ENCODE data around the gene CP. TPM values are rescaled to one million over a fixed set of nuclear protein-coding genes. Genes with fewer than 3 reads are reported as not detected.

Gene CP
- total RNA-seq = under 1 TPM in 1 of 5 experiments, not detected in 4; 0.69 TPM
- 1 to 10 TPM in 1 of 2 donors, under 1 TPM in 1; 0.43 to 1.3 TPM for polyA plus RNA-seq
- 0.67 reads per million for total RNA-seq

- CTCF ChIA-PET = no interaction called here
These were observed at the start of gene CP for GRCh38 chr3:149221783-149222517. TSS of gene CP (minus strand) at chr3:149221829. CDS start at chr3:149221792, 37 bp downstream.

DNA sequence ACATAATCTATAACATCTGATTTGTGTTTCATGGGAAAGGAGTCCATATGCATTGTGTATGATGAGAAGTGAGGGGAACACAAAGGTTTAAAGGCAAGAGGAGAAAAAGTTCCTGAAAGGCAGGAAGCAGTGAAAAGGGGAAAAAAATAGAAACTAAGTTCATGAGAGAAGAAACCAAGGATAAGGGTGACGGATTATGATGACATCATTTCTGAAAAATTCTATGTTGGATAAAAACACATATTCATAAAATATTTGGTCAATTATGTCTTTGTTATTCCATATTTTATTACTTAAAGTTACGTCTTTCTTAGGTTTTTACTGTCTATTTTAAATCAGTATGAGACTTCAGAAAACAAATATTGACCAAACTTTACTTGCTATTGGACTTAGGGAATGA, 48.6 kb upstream of the CP start:
- no peaks in the 10 kb centered on the region for H3K9me3 ChIP-seq (ENCODE audit: control insufficient read depth in 2 of 3, low read length in 3 of 3)
- Mint-ChIP-seq H3K4me3 (no peak overlapping the region), H3K36me3 (no peaks in the 10 kb centered on the region), H3K9me3 (no peaks in the 10 kb centered on the region), H3K4me1 (no peaks in the 10 kb centered on the region), H3K27me3 (peaks cover 0 to 15% (median 0%) of the 10 kb centered on the region in 5 donors), H3K27ac (no peak overlapping the region)
- CTCF ChIA-PET = interaction anchor here (5.9 kb wide), 1 partner anchor 148 kb away, joined by 77 read pairs; no protein-coding TSS in a partner anchor
- intact Hi-C loops (cut with micrococcal nuclease) = loop anchor here (5.0 to 10.0 kb wide), 2 partner anchors 408 to 545 kb away; partner anchors contain the start of gene RNF13 (in 1 of the 2)
- no peaks in the 10 kb centered on the region for H3K36me3 ChIP-seq (ENCODE audit: control insufficient read depth in 2 of 3, insufficient read depth in 3 of 3, low read length in 3 of 3)
- DNase-seq (no peak), ATAC-seq (no peak)
- POLR2A ChIA-PET = no interaction called here
- no peak overlapping the region for H3K27ac ChIP-seq (ENCODE audit: low read depth, low read length)
- no peaks in the 10 kb centered on the region for H3K27me3 ChIP-seq (ENCODE audit: control insufficient read depth in 2 of 2, insufficient read depth in 2 of 2, low read length in 2 of 2)
- no peaks in the 10 kb centered on the region for H3K4me1 ChIP-seq (ENCODE audit: control insufficient read depth in 2 of 2, insufficient read depth in 2 of 2, low read length in 2 of 2)
- no peak overlapping the region for H3K4me3 ChIP-seq (ENCODE audit: low read length)

More at GRCh38 chr3:149221783-149222517, at the start of gene CP:
- POLR2A ChIA-PET = no interaction called here
- Histone ChIP-seq H3K36me3 (ENCODE audit: control insufficient read depth in 2 of 3, insufficient read depth in 3 of 3, low read length in 3 of 3) (no peaks in the 10 kb centered on the region), H3K4me3 (ENCODE audit: low read length) (no peak within 1 kb of the TSS), H3K9me3 (ENCODE audit: control insufficient read depth in 2 of 3, low read length in 3 of 3) (no peaks in the 10 kb centered on the region), H3K4me1 (ENCODE audit: control insufficient read depth in 2 of 2, insufficient read depth in 2 of 2, low read length in 2 of 2) (peaks cover 0 to 7% of the 10 kb centered on the region in 2 donors), H3K27me3 (ENCODE audit: control insufficient read depth in 2 of 2, insufficient read depth in 2 of 2, low read length in 2 of 2) (no peaks in the 10 kb centered on the region), H3K27ac (ENCODE audit: low read depth, low read length) (no peak within 1 kb of the TSS)
- no peaks in the 10 kb centered on the region for H3K36me3 Mint-ChIP-seq
- peaks cover 0 to 10% (median 5%) of the 10 kb centered on the region in 5 donors for H3K27me3 Mint-ChIP-seq
- no peak within 1 kb of the TSS for H3K4me3 Mint-ChIP-seq
- peaks cover 14 to 32% (median 25%) of the 10 kb centered on the region in 7 donors for H3K4me1 Mint-ChIP-seq
- ATAC-seq (no peak), DNase-seq (no peak)
- no peak within 1 kb of the TSS for H3K27ac Mint-ChIP-seq
- H3K9me3 Mint-ChIP-seq = peaks cover 0 to 2% (median 0%) of the 10 kb centered on the region in 11 donors
- intact Hi-C loops (cut with micrococcal nuclease) = no loop called here

DNA sequence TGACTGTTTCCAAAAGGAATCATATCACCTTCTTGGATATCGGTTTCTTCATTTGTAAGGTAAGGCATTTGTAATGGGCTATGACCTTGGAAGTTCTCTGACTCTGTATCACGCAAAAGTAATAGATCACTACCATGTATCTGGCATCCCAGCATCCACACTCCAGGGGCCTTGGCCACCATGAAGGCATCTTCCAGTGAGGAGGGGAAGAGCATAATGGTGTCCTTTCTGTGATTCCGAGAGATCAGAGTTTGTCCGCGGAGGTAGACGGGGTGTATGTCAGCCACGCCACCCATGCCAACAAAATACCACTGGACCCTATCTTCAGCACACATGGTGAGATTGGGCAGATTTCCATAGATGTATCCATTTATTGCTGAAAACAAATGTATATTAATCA, 48.1 kb upstream of the CP start:
- Histone ChIP-seq H3K27ac (ENCODE audit: low read depth, low read length) (no peak overlapping the region), H3K4me1 (ENCODE audit: control insufficient read depth in 2 of 2, insufficient read depth in 2 of 2, low read length in 2 of 2) (no peaks in the 10 kb centered on the region), H3K9me3 (ENCODE audit: control insufficient read depth in 2 of 3, low read length in 3 of 3) (no peaks in the 10 kb centered on the region), H3K36me3 (ENCODE audit: control insufficient read depth in 2 of 3, insufficient read depth in 3 of 3, low read length in 3 of 3) (no peaks in the 10 kb centered on the region), H3K4me3 (ENCODE audit: low read length) (no peak overlapping the region), H3K27me3 (ENCODE audit: control insufficient read depth in 2 of 2, insufficient read depth in 2 of 2, low read length in 2 of 2) (no peaks in the 10 kb centered on the region)
- ATAC-seq = no peak
- H3K27ac Mint-ChIP-seq = no peak overlapping the region
- no peaks in the 10 kb centered on the region for H3K9me3 Mint-ChIP-seq
- peaks cover 0 to 18% (median 0%) of the 10 kb centered on the region in 5 donors for H3K27me3 Mint-ChIP-seq
- intact Hi-C loops (cut with micrococcal nuclease) = loop anchor here (5.0 to 10.0 kb wide), 2 partner anchors 407 to 545 kb away; partner anchors contain the start of gene RNF13 (in 1 of the 2)
- ChIA-PET POLR2A (no interaction called here), CTCF (no interaction called here)
- no peaks in the 10 kb centered on the region for H3K36me3 Mint-ChIP-seq
- no peak overlapping the region for H3K4me3 Mint-ChIP-seq
- H3K4me1 Mint-ChIP-seq = no peaks in the 10 kb centered on the region
- no peak for DNase-seq

DNA sequence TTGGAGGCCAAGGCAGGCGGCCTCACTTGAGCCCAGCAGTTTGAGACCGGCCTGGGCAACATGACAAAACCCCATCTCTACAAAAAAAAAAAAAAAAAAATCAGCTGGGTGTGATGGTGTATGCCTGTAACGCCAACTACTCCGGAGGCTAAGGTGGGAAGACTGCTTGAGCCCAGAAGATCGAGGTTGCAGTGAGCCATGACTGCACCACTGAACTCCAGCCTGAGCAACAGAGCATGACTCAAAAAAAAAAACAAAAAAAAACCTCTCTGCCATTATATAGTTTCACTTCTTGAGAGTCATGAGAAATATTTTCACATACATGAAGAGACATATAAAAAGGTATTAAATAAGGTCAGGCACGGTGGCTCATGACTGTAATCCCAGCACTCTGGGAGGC, 45.9 kb upstream of the CP start:
- H3K27me3 Mint-ChIP-seq = peaks cover 0 to 29% (median 0%) of the 10 kb centered on the region in 5 donors
- POLR2A ChIA-PET = no interaction called here
- Histone ChIP-seq H3K4me1 (ENCODE audit: control insufficient read depth in 2 of 2, insufficient read depth in 2 of 2, low read length in 2 of 2) (no peaks in the 10 kb centered on the region), H3K9me3 (ENCODE audit: control insufficient read depth in 2 of 3, low read length in 3 of 3) (no peaks in the 10 kb centered on the region), H3K4me3 (ENCODE audit: low read length) (no peak overlapping the region), H3K27me3 (ENCODE audit: control insufficient read depth in 2 of 2, insufficient read depth in 2 of 2, low read length in 2 of 2) (no peaks in the 10 kb centered on the region), H3K27ac (ENCODE audit: low read depth, low read length) (no peak overlapping the region), H3K36me3 (ENCODE audit: control insufficient read depth in 2 of 3, insufficient read depth in 3 of 3, low read length in 3 of 3) (no peaks in the 10 kb centered on the region)
- H3K4me3 Mint-ChIP-seq = no peak overlapping the region
- DNase-seq = no peak
- no peak for ATAC-seq
- CTCF ChIA-PET = interaction anchor here (0.6 to 1.0 kb wide), 3 partner anchors 10 to 324 kb away, joined by 3 to 5 read pairs (median 3); no protein-coding TSS in a partner anchor
- no peaks in the 10 kb centered on the region for H3K4me1 Mint-ChIP-seq
- H3K36me3 Mint-ChIP-seq = no peaks in the 10 kb centered on the region
- H3K9me3 Mint-ChIP-seq = no peaks in the 10 kb centered on the region
- H3K27ac Mint-ChIP-seq = no peak overlapping the region
- intact Hi-C loops (cut with micrococcal nuclease) = no loop called here

GRCh38 chr3:149266736-149267135, 45.1 kb upstream of the CP start:
- ChIA-PET POLR2A (no interaction called here), CTCF (interaction anchor here (0.9 kb wide), 1 partner anchor 146 kb away, joined by 3 read pairs; no protein-coding TSS in a partner anchor)
- Mint-ChIP-seq H3K4me3 (no peak overlapping the region), H3K9me3 (no peaks in the 10 kb centered on the region), H3K27me3 (peaks cover 0 to 35% (median 0%) of the 10 kb centered on the region in 5 donors), H3K36me3 (no peaks in the 10 kb centered on the region), H3K27ac (no peak overlapping the region), H3K4me1 (no peaks in the 10 kb centered on the region)
- no peaks in the 10 kb centered on the region for H3K27me3 ChIP-seq (ENCODE audit: control insufficient read depth in 2 of 2, insufficient read depth in 2 of 2, low read length in 2 of 2)
- DNase-seq = no peak
- H3K9me3 ChIP-seq (ENCODE audit: control insufficient read depth in 2 of 3, low read length in 3 of 3) = no peaks in the 10 kb centered on the region
- H3K27ac ChIP-seq (ENCODE audit: low read depth, low read length) = no peak overlapping the region
- intact Hi-C loops (cut with micrococcal nuclease) = no loop called here
- H3K4me1 ChIP-seq (ENCODE audit: control insufficient read depth in 2 of 2, insufficient read depth in 2 of 2, low read length in 2 of 2) = no peaks in the 10 kb centered on the region
- no peak overlapping the region for H3K4me3 ChIP-seq (ENCODE audit: low read length)
- no peak for ATAC-seq
- no peaks in the 10 kb centered on the region for H3K36me3 ChIP-seq (ENCODE audit: control insufficient read depth in 2 of 3, insufficient read depth in 3 of 3, low read length in 3 of 3)

DNA sequence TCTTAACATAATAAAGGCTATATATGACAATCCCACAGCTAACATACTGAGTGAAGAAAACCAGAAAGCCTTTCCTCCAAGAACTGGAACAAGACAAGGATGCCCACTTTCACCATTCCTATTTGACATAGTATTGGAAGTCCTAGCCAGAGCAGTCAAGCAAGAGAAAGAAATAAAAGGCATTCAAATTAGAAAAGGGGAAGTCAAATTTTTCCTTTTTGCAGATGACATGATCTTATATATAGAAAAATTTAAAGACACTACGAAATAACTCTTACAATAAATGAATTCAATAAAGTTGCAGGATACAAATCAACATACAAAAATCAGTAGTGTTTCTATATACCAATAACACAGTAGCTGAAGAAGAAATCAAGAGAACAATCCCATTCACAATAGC, 42.2 kb upstream of the CP start:
- H3K4me1 ChIP-seq (ENCODE audit: control insufficient read depth in 2 of 2, insufficient read depth in 2 of 2, low read length in 2 of 2) = no peaks in the 10 kb centered on the region
- H3K27ac ChIP-seq (ENCODE audit: low read depth, low read length) = no peak overlapping the region
- Mint-ChIP-seq H3K27me3 (peaks cover 0 to 37% (median 5%) of the 10 kb centered on the region in 5 donors), H3K4me1 (peaks cover 0 to 7% (median 0%) of the 10 kb centered on the region in 7 donors), H3K4me3 (no peak overlapping the region), H3K27ac (no peak overlapping the region), H3K36me3 (no peaks in the 10 kb centered on the region), H3K9me3 (peaks cover 0 to 3% (median 0%) of the 10 kb centered on the region in 11 donors)
- ATAC-seq = no peak
- DNase-seq = no peak
- no peak overlapping the region for H3K4me3 ChIP-seq (ENCODE audit: low read length)
- no peaks in the 10 kb centered on the region for H3K9me3 ChIP-seq (ENCODE audit: control insufficient read depth in 2 of 3, low read length in 3 of 3)
- H3K27me3 ChIP-seq (ENCODE audit: control insufficient read depth in 2 of 2, insufficient read depth in 2 of 2, low read length in 2 of 2) = no peaks in the 10 kb centered on the region
- ChIA-PET POLR2A (no interaction called here), CTCF (interaction anchor here (0.9 kb wide), 1 partner anchor 9 kb away, joined by 4 read pairs; no protein-coding TSS in a partner anchor)
- H3K36me3 ChIP-seq (ENCODE audit: control insufficient read depth in 2 of 3, insufficient read depth in 3 of 3, low read length in 3 of 3) = no peaks in the 10 kb centered on the region
- intact Hi-C loops (cut with micrococcal nuclease) = no loop called here
